Epithelial cell of proximal tubule (primary cell): ENCODE measurements around the gene GNAO1. TPM values are rescaled to one million over a fixed set of nuclear protein-coding genes. Genes with fewer than 3 reads are reported as not detected.

Experiments used
- DNase-seq: peaks from one replicate; pipeline ENCODE4 v3.0.0-alpha.2; 2011; ENCODE audit warnings: low read depth
- H3K4me3 ChIP-seq: 2 replicates; pipeline ENCODE4 v1.5.1; 2011; ENCODE audit warnings: low read depth, mild to moderate bottlenecking, low read length
- CTCF ChIP-seq: conservative IDR thresholded peaks from 2 replicates; pipeline ENCODE4 v1.5.1; 2012; ENCODE audit warnings: low read depth, mild to moderate bottlenecking, low read length
- total RNA-seq: library from RNA; depleted of rRNA; stranded (reverse); fragments of >200 nt; gene quantifications from 2 replicates; pipeline ENCODE4 v1.2.3, GENCODE V29; 2015

Gene GNAO1
- total RNA-seq, 1 donor from 2014 or later = 1.1 TPM

- no peak for TF ChIP-seq CTCF
- DNase-seq = no peak
- no peak overlapping the region for H3K4me3 ChIP-seq
Measured at GRCh38 chr16:56328276-56329022, 137.2 kb downstream of the GNAO1 start.

GRCh38 chr16:56329887-56330286, 138.6 kb downstream of the GNAO1 start:
- no peak overlapping the region for H3K4me3 ChIP-seq
- TF ChIP-seq CTCF = no peak
- no peak for DNase-seq

- no peak for DNase-seq
- no peak overlapping the region for H3K4me3 ChIP-seq
- no peak for TF ChIP-seq CTCF
Measured at GRCh38 chr16:56330476-56330875, 139.2 kb downstream of the GNAO1 start.

GRCh38 chr16:56331399-56331798, 140.1 kb downstream of the GNAO1 start:
- no peak for TF ChIP-seq CTCF
- no peak overlapping the region for H3K4me3 ChIP-seq
- DNase-seq = no peak

- DNase-seq = no peak
- TF ChIP-seq CTCF = no peak
- no peak overlapping the region for H3K4me3 ChIP-seq
Measured at GRCh38 chr16:56331915-56332314, 140.6 kb downstream of the GNAO1 start.

GRCh38 chr16:56332464-56333079, 141.3 kb downstream of the GNAO1 start:
- peak; percentile 74 for TF ChIP-seq CTCF
- DNase-seq = no peak
- H3K4me3 ChIP-seq = no peak overlapping the region

GRCh38 chr16:56334761-56335160, 143.5 kb downstream of the GNAO1 start:
- H3K4me3 ChIP-seq = no peak overlapping the region
- DNase-seq = no peak
- TF ChIP-seq CTCF = no peak
